Mucosa of descending colon (tissue), 3 donors: Measurements from ENCODE around the gene MAST4. TPM values are rescaled to one million over a fixed set of nuclear protein-coding genes. Genes with fewer than 3 reads are reported as not detected.

Experiments used
- ATAC-seq: fragments of 200-7000 bp; cut with Tn5 transposase; one replicate; pipeline ENCODE4 v1.9.1; 2020; ENCODE audit warnings: mild to moderate bottlenecking, moderate library complexity
- DNase-seq, 3 donors: peaks; one replicate each; pipeline ENCODE4 v3.0.0-alpha.2; 2020
- H3K36me3 ChIP-seq: fragments of 200-600 bp; one replicate; pipeline ENCODE4 v1.8.0; 2021; ENCODE audit warnings: low read depth, mild to moderate bottlenecking
- H3K4me1 ChIP-seq: fragments of 200-600 bp; one replicate; pipeline ENCODE4 v1.8.0; 2021; ENCODE audit warnings: low read depth, mild to moderate bottlenecking
- H3K4me3 ChIP-seq: fragments of 200-600 bp; one replicate; pipeline ENCODE4 v1.8.0; 2021; ENCODE audit warnings: mild to moderate bottlenecking
- H3K9me3 ChIP-seq: fragments of 200-600 bp; one replicate; pipeline ENCODE4 v1.8.0; 2021; ENCODE audit warnings: mild to moderate bottlenecking
- CTCF ChIP-seq: fragments of 200-600 bp; IDR thresholded peaks from one replicate; pipeline ENCODE4 v1.8.0; 2022; ENCODE audit warnings: antibody characterized with exemption, mild to moderate bottlenecking
- intact Hi-C, 2 donors: fragments of 100-400 bp; cut with DNase I in 1 of 2; cut with micrococcal nuclease in 1 of 2; formaldehyde crosslinking; loops; one replicate each; pipeline versions ENCODE4 v1.11.0 to v1.11.1; 2022; cut with DNase I, micrococcal nuclease
- total RNA-seq, 3 donors: library from RNA; stranded (reverse); fragmentation: NEBNext Ultra II Directional in 2 of 3; extraction: Animal tissue kit (Norgen Biotek cat#: 25700) in 2 of 3; gene quantifications; one replicate each; pipeline versions ENCODE4 v1.2.1 to v1.2.4, GENCODE V29; 2021 to 2023
- donor health status: DM: no; HTN: no; CAD: no; lungs with moderate emphysema.
- donor health status: DM: no; HTN: no; CAD: no.
- donor health status: DM: no; HTN: yes; CAD: no.

Gene MAST4
- total RNA-seq, 3 donors from 2014 or later, result 16.2 to 34.0 (median 22.5) TPM

GRCh38 chr5:67153292-67153691 lies 557.1 kb downstream of the MAST4 start:
- intact Hi-C loops, result no loop called here
- Histone ChIP-seq H3K4me3 (no peak overlapping the region), H3K9me3 (no peaks in the 10 kb centered on the region), H3K36me3 (no peaks in the 10 kb centered on the region), H3K4me1 (no peaks in the 10 kb centered on the region)
- no peak for DNase-seq
- no peak for TF ChIP-seq CTCF
- ATAC-seq, result peak; percentile 53

GRCh38 chr5:67154556-67155206 lies 558.5 kb downstream of the MAST4 start:
- Histone ChIP-seq H3K36me3 (no peaks in the 10 kb centered on the region), H3K4me3 (no peak overlapping the region), H3K9me3 (no peaks in the 10 kb centered on the region), H3K4me1 (no peaks in the 10 kb centered on the region)
- no peak for TF ChIP-seq CTCF
- DNase-seq, result no peak
- peak; percentile 54 for ATAC-seq
- intact Hi-C loops, result no loop called here

- ATAC-seq (peak; percentile 61), DNase-seq (peak in 2 of 3 donors; percentile 45 to 67)
- Histone ChIP-seq H3K4me3 (no peak overlapping the region), H3K9me3 (no peaks in the 10 kb centered on the region), H3K36me3 (no peaks in the 10 kb centered on the region), H3K4me1 (no peaks in the 10 kb centered on the region)
- peak; percentile 67 for TF ChIP-seq CTCF
- intact Hi-C loops, result no loop called here
These were observed 560.9 kb downstream of the MAST4 start for GRCh38 chr5:67156976-67157583.

- no peak overlapping the region for H3K4me3 ChIP-seq
- ATAC-seq (no peak), DNase-seq (no peak)
- H3K9me3 ChIP-seq, result no peaks in the 10 kb centered on the region
- intact Hi-C loops, result no loop called here
- H3K36me3 ChIP-seq, result no peaks in the 10 kb centered on the region
- TF ChIP-seq CTCF, result no peak
- no peaks in the 10 kb centered on the region for H3K4me1 ChIP-seq
These were observed 564.1 kb downstream of the MAST4 start for GRCh38 chr5:67160272-67160671.

GRCh38 chr5:67160985-67161384 lies 564.8 kb downstream of the MAST4 start:
- Histone ChIP-seq H3K9me3 (no peaks in the 10 kb centered on the region), H3K4me3 (no peak overlapping the region), H3K36me3 (no peaks in the 10 kb centered on the region), H3K4me1 (no peaks in the 10 kb centered on the region)
- DNase-seq, result no peak
- ATAC-seq, result no peak
- intact Hi-C loops, result no loop called here
- TF ChIP-seq CTCF, result no peak
